HG03521 (cell line): ENCODE data around the gene RHOH.
"Not testable (repeated sequence)": the region's sequence is repeated elsewhere in the genome, so short reads cannot be mapped to it uniquely, and the experiment has no call there.

Experiments used
- ATAC-seq: cut with Tn5 transposase; IDR thresholded peaks from one replicate; pipeline ENCODE4 v1.9.1; 2021; ENCODE audit warnings: mild to moderate bottlenecking, moderate library complexity; ENCODE audit not compliant: unreplicated experiment

The RHOH gene

GRCh38 chr4:40256817-40257216, 60.0 kb downstream of the RHOH start:
- ATAC-seq: no peak

- no peak for ATAC-seq
Measured at GRCh38 chr4:40258627-40259026, 61.8 kb downstream of the RHOH start.

DNA sequence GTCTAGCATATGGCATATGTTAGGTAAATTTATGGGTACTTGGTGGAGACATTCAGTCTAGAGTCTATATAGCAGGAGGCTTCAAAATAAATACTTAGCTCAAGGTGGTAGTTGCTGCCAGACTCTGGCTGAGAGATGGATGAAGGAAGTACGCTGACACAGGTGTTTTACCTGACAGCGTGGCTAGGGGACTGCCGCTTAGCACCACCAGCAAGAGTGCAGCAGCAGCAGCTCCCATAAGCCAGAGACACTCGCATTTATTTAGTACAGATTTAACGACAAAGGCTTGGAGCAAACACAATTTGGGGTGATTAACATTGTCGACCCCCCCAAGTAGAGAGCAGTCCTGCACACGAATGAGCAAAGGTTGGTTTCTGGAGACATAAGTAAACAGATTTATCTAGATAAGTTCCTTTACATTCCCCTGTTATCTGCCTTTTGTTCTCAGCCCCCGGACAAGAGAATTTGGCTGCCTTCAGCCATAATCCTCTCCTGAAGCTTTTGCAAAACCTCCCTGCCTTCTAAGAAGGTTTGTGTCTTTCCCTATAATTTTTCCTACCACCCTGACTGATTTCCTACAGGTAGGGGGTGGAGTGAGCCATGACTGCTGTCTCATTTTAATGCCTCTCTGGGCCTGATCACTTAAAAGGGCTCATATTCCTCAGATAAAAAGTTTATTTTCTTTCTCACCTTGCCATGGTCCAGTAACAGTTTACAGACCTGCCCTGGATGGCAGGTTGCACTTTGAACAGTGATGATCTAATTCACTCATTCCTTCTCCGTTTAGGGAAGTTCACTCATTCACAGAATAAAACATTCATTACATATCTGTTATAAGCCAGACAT, 64.6 kb downstream of the RHOH start:
- no peak for ATAC-seq

DNA sequence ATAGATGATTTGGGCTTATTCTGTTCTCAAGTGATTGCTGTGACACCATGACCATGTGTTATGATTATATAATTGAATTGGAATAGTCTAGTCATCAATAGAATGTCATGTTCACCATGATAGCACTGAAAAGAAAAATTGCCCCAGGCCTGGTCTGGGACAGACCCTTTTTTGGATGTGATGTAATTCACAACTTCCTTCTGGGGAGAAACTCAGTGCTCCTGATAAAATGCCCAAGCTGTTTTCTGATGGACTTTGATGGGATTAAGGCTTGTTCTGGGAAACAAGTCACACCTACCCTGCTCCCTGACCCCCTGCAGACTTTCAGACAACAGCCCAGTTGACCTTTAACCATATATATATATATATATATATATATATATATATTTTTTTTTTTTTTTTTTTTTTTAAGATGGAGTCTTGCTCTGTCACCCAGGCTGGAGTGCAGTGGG, 65.3 kb downstream of the RHOH start:
- no peak for ATAC-seq

- ATAC-seq: no peak
Measured at GRCh38 chr4:40262861-40263260, 66.0 kb downstream of the RHOH start.

- no peak for ATAC-seq
Measured at GRCh38 chr4:40264497-40264896, 67.7 kb downstream of the RHOH start.

- ATAC-seq: no peak
Measured at GRCh38 chr4:40264995-40265909, 68.4 kb downstream of the RHOH start.

DNA sequence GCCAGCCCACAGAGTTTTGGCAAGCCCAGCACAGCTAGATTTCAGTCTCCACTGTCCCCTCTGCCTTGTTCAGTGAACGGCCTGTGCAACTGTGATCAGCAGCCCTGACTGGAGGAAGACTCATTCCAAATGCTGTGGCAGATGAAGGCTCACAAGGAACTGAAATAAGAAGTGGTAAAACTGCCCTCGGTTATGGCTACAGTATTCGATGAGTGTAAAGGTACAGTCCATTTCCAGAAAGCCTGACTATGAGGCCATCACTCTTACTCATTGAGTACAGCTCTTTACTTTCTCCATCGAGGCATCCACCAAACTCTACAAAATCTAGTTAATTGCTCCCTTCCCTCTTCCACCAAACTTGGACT, 69.1 kb downstream of the RHOH start:
- ATAC-seq: no peak

- no peak for ATAC-seq
Measured at GRCh38 chr4:40269133-40269532, 72.3 kb downstream of the RHOH start.

- ATAC-seq: no peak
Measured at GRCh38 chr4:40270609-40271008, 73.8 kb downstream of the RHOH start.

GRCh38 chr4:40275065-40275730, 78.4 kb downstream of the RHOH start:
- ATAC-seq: no peak

GRCh38 chr4:40276546-40276945, 79.7 kb downstream of the RHOH start:
- ATAC-seq: no peak

DNA sequence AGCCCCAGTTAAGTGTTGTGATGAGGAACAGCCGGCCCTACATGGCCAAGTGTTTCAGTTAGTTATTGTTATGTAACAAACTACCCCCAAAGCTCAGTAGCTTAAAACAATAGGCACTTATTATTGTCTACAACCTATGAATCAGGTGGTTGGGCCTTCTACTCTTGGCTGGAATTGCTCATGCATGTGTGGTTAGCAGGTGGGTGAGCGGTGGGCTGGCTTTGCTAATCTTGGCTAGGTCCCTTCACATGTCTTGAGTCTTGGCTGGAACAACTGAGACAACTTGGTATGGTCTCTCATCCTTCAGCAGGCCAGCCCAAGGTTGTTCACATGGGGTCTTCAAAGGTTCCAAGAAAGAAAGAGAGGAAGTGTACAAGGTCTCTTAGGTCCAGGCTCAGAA, 83.8 kb downstream of the RHOH start:
- no peak for ATAC-seq

- no peak for ATAC-seq
Measured at GRCh38 chr4:40281099-40281498, 84.3 kb downstream of the RHOH start.

DNA sequence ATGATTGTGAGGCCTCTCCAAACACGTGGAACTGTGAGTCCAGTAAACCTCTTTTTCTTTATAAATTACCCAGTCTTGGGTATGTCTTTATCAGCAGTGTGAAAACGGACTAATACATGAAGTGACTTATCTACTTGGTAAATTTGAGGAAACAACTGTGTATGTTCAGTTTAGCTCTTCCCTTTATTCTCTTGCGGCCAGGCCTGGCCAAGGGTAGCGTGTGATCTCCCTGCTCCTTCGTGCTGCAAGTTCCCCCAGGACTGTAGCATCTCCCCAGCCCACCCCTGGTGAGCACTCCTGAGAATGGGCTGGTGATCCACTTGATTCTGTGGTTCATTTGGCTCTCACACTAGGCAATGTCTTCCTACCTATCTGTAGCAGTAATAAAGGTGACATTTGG, 85.1 kb downstream of the RHOH start:
- no peak for ATAC-seq

- ATAC-seq: not testable (repeated sequence)
Measured at GRCh38 chr4:40282857-40283256, 86.0 kb downstream of the RHOH start.

GRCh38 chr4:40283413-40283812, 86.6 kb downstream of the RHOH start:
- no peak for ATAC-seq

- no peak for ATAC-seq
Measured at GRCh38 chr4:40283968-40284367, 87.1 kb downstream of the RHOH start.

DNA sequence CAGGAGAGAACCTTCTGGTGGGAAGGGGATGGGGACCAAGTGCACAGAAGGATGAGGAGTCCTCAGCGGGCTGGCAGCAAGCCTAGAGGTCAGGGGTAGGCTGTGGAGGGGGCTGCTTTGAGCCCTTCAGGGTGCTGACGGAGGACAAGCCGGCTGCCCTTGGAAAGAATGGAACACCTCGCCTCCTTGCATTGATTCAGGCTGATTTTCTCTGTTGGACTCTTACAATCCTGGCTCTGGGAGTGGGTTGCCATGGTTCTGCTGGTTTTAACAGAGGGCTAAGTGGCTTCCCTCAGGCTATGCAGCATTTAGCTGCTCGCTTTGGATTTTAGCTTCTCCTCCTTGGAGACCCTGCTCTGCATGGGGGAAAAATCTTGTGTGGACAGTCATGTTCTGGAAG, 88.9 kb downstream of the RHOH start:
- ATAC-seq: no peak

- no peak for ATAC-seq
Measured at GRCh38 chr4:40288566-40288965, 91.7 kb downstream of the RHOH start.
